ENCODE measurements around the gene ZDHHC14.

The ZDHHC14 gene

DNA sequence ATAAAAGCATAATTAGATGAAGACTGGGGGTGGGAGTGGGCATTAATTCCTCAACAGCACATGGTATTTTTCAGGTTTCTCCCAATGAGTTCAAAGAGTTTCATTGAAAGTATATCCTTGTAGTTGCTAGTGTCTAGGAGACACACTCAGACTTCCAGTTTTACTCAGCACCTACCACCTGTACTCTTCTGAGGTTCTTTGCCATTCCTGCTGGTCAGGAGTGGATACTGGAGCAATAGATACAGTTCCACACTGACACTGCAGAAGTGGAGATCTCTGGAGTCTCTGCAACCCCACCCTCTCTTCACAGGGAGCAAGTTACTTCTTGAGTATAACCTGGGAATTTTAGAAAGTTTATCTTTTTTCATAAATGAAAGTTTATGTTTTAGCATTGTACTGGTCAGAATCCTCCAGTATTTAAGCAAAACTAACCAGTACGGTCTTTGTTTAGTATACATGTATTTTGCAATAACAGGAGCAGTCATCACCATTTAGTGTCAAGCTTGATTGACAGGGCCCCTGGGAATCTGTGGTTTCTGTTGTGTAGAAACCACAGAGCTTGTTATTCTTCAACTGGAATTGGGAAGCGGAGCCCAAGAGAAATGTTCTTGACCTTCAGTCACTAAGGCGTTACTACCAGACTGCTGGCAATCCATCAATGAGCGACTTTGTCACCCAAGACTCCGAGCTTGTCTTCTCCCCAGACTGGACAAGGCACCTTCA, 148.1 kb downstream of the ZDHHC14 start:
- H3K27me3 ChIP-seq (ENCODE audit: low read length), result no peaks in the 10 kb centered on the region
- H3K9ac ChIP-seq (ENCODE audit: low read length), result no peak overlapping the region
- H3K79me2 ChIP-seq (ENCODE audit: insufficient read depth, low read length), result no peaks in the 10 kb centered on the region
- H3K36me3 ChIP-seq (ENCODE audit: low read length), result no peaks in the 10 kb centered on the region
- no peak overlapping the region for H3K4me2 ChIP-seq (ENCODE audit: low read depth, low read length, poor library complexity, severe bottlenecking)
- no peaks in the 10 kb centered on the region for H3K9me3 ChIP-seq (ENCODE audit: insufficient read depth, low read length)
- H3K27ac ChIP-seq (ENCODE audit: low read depth, low read length), result no peak overlapping the region
- no peaks in the 10 kb centered on the region for H3F3A ChIP-seq (ENCODE audit: insufficient read depth)
- H3K9me2 ChIP-seq (replicated peaks; ENCODE audit: insufficient read depth, low read length), result no peaks in the 10 kb centered on the region
- no peak for TF ChIP-seq EZH2phosphoT487 (conservative IDR thresholded peaks at IDR 0.05; ENCODE audit: low read length)
- TF ChIP-seq, protein P1, sequence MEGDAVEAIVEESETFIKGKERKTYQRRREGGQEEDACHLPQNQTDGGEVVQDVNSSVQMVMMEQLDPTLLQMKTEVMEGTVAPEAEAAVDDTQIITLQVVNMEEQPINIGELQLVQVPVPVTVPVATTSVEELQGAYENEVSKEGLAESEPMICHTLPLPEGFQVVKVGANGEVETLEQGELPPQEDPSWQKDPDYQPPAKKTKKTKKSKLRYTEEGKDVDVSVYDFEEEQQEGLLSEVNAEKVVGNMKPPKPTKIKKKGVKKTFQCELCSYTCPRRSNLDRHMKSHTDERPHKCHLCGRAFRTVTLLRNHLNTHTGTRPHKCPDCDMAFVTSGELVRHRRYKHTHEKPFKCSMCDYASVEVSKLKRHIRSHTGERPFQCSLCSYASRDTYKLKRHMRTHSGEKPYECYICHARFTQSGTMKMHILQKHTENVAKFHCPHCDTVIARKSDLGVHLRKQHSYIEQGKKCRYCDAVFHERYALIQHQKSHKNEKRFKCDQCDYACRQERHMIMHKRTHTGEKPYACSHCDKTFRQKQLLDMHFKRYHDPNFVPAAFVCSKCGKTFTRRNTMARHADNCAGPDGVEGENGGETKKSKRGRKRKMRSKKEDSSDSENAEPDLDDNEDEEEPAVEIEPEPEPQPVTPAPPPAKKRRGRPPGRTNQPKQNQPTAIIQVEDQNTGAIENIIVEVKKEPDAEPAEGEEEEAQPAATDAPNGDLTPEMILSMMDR (IDR thresholded peaks at IDR 0.05; ENCODE audit: insufficient read depth, low read length, poor library complexity, severe bottlenecking), result no peak
- H3K4me3 ChIP-seq (ENCODE audit: insufficient read depth, low read length, poor library complexity, severe bottlenecking), result no peak overlapping the region
- H2AFZ ChIP-seq (ENCODE audit: low read depth, low read length, severe bottlenecking), result no peak overlapping the region
- no peaks in the 10 kb centered on the region for H4K20me1 ChIP-seq (ENCODE audit: low read depth, low read length)

DNA sequence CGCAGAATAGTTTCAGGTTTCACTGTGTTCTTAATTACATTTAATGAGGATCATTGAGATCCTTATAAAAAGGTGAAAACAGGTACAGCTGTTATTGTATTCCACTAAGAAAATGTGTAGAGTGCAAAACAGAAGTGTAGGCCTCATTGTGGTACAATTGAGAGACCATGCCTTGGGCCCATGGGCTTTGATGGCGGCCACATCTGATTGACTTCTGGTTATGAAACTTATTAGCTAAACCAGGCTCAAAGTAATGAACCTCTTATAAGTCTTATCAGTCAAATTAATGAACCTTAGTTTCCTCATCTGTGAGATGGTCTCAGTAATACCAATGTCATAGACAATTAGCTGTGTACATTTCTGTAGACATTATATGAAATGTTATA, 148.7 kb downstream of the ZDHHC14 start:
- Histone ChIP-seq H3K4me3 (ENCODE audit: insufficient read depth, low read length, poor library complexity, severe bottlenecking) (no peak overlapping the region), H3K27ac (ENCODE audit: low read depth, low read length) (no peak overlapping the region), H3K9ac (ENCODE audit: low read length) (no peak overlapping the region), H3K9me2 (replicated peaks; ENCODE audit: insufficient read depth, low read length) (no peaks in the 10 kb centered on the region), H4K20me1 (ENCODE audit: low read depth, low read length) (no peaks in the 10 kb centered on the region), H3K36me3 (ENCODE audit: low read length) (no peaks in the 10 kb centered on the region), H3F3A (ENCODE audit: insufficient read depth) (no peaks in the 10 kb centered on the region), H3K27me3 (ENCODE audit: low read length) (no peaks in the 10 kb centered on the region), H3K9me3 (ENCODE audit: insufficient read depth, low read length) (no peaks in the 10 kb centered on the region), H3K79me2 (ENCODE audit: insufficient read depth, low read length) (no peaks in the 10 kb centered on the region), H2AFZ (ENCODE audit: low read depth, low read length, severe bottlenecking) (no peak overlapping the region), H3K4me2 (ENCODE audit: low read depth, low read length, poor library complexity, severe bottlenecking) (no peak overlapping the region)
- no peak for TF ChIP-seq EZH2phosphoT487 (conservative IDR thresholded peaks at IDR 0.05; ENCODE audit: low read length)
- TF ChIP-seq, protein P1 (IDR thresholded peaks at IDR 0.05; ENCODE audit: insufficient read depth, low read length, poor library complexity, severe bottlenecking), result no peak

DNA sequence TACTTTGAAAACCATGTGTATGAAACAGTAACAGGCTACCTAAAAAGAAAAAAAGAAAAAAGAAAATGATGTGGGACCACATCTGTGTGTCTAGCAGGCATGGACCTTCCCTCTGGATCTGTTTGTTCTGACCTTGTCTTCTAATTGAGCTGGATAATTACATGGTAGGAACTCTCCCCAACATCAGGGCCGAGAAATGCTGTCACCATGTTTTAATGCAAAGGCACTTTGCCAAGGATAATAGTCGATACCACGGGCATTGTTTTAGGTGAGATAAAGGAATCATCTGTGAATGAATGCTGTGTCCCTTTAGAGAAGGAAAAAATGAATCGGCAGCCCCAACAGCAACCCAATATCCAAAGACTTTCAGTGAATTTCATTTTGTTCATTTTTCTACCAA, 149.1 kb downstream of the ZDHHC14 start:
- H3K27ac ChIP-seq (ENCODE audit: low read depth, low read length), result no peak overlapping the region
- no peaks in the 10 kb centered on the region for H3F3A ChIP-seq (ENCODE audit: insufficient read depth)
- H2AFZ ChIP-seq (ENCODE audit: low read depth, low read length, severe bottlenecking), result no peak overlapping the region
- H3K4me2 ChIP-seq (ENCODE audit: low read depth, low read length, poor library complexity, severe bottlenecking), result no peak overlapping the region
- H3K79me2 ChIP-seq (ENCODE audit: insufficient read depth, low read length), result no peaks in the 10 kb centered on the region
- H3K4me3 ChIP-seq (ENCODE audit: insufficient read depth, low read length, poor library complexity, severe bottlenecking), result no peak overlapping the region
- no peak overlapping the region for H3K9ac ChIP-seq (ENCODE audit: low read length)
- TF ChIP-seq, protein P1 (IDR thresholded peaks at IDR 0.05; ENCODE audit: insufficient read depth, low read length, poor library complexity, severe bottlenecking), result no peak
- no peak for TF ChIP-seq EZH2phosphoT487 (conservative IDR thresholded peaks at IDR 0.05; ENCODE audit: low read length)
- H3K36me3 ChIP-seq (ENCODE audit: low read length), result no peaks in the 10 kb centered on the region
- H3K27me3 ChIP-seq (ENCODE audit: low read length), result no peaks in the 10 kb centered on the region
- H3K9me3 ChIP-seq (ENCODE audit: insufficient read depth, low read length), result no peaks in the 10 kb centered on the region
- no peaks in the 10 kb centered on the region for H4K20me1 ChIP-seq (ENCODE audit: low read depth, low read length)
- no peaks in the 10 kb centered on the region for H3K9me2 ChIP-seq (replicated peaks; ENCODE audit: insufficient read depth, low read length)
